GM19025 (cell line): ENCODE results near the gene ADAMTS8.

Experiments used
- ATAC-seq: cut with Tn5 transposase; IDR thresholded peaks from one replicate; pipeline ENCODE4 v1.9.1; 2021; ENCODE audit warnings: mild to moderate bottlenecking, low read depth, moderate library complexity; ENCODE audit not compliant: unreplicated experiment

Gene ADAMTS8

GRCh38 chr11:130359419-130359818 is 69.0 kb downstream of the ADAMTS8 start:
- ATAC-seq: no peak

GRCh38 chr11:130358398-130358797 is 70.0 kb downstream of the ADAMTS8 start:
- no peak for ATAC-seq
